IMR-90 (cell line): Measurements from ENCODE around the gene PCP4. TPM values are rescaled to one million over a fixed set of nuclear protein-coding genes. Genes with fewer than 3 reads are reported as not detected.

ENCODE experiments used
- ATAC-seq: fragments of 200-7000 bp; cut with Tn5 transposase; 2 replicates; pipeline ENCODE4 v1.9.1; 2020; ENCODE audit warnings: low read depth, mild to moderate bottlenecking, moderate library complexity
- BruUV-seq: library from RNA; stranded (reverse); fragments of 400-500 nt; replicated peaks from 2 replicates; lab custom pipeline; 2021; lab: Mats Ljungman, UMichigan
- CTCF ChIA-PET: fragments of 300-600 bp; formaldehyde crosslinking; extraction: SDS; loops from one replicate; lab custom pipeline; 2021; ENCODE audit warnings: antibody characterized with exemption; lab: Yijun Ruan, JAX
- POLR2A ChIA-PET: fragments of 300-600 bp; sonication (Branson Sonifier 250); formaldehyde crosslinking; loops from one replicate; lab custom pipeline; 2022; ENCODE audit warnings: antibody characterized with exemption; ENCODE audit not compliant: unreplicated experiment; lab: Charles Lee
- DNase-seq: peaks from one replicate; pipeline ENCODE4 v3.0.0; 2013
- H2AFZ ChIP-seq: replicated peaks from 2 replicates; pipeline ENCODE3; 2013; ENCODE audit warnings: low read length, mild to moderate bottlenecking; ENCODE audit not compliant: poor library complexity
- H2AK5ac ChIP-seq: 2 replicates; pipeline ENCODE4 v1.6.1; 2013; ENCODE audit warnings: low read depth, low read length, inconsistent platforms
- H2AK9ac ChIP-seq: replicated peaks from 2 replicates; pipeline ENCODE3; 2013; ENCODE audit warnings: mild to moderate bottlenecking, low read depth, low read length, moderate library complexity; ENCODE audit not compliant: poor library complexity
- H2BK120ac ChIP-seq: 2 replicates; pipeline ENCODE4 v1.6.1; 2013; ENCODE audit warnings: low read depth, low read length, inconsistent platforms
- H2BK15ac ChIP-seq: 3 replicates; pipeline ENCODE4 v1.6.1; 2013; ENCODE audit warnings: low read depth, low read length, inconsistent platforms
- H2BK20ac ChIP-seq: 2 replicates; pipeline ENCODE4 v1.6.1; 2013; ENCODE audit warnings: low read depth, mild to moderate bottlenecking, inconsistent platforms, low read length, moderate library complexity
- H2BK5ac ChIP-seq: 2 replicates; pipeline ENCODE4 v1.6.1; 2013; ENCODE audit warnings: mild to moderate bottlenecking, low read depth, low read length, inconsistent platforms; ENCODE audit not compliant: poor library complexity, severe bottlenecking
- H3K14ac ChIP-seq: replicated peaks from 2 replicates; pipeline ENCODE4 v1.6.1; 2013; ENCODE audit warnings: low read depth, low read length, inconsistent platforms
- H3K18ac ChIP-seq: 2 replicates; pipeline ENCODE4 v1.6.1; 2013; ENCODE audit warnings: low read depth, low read length, control low read depth
- H3K23ac ChIP-seq: 2 replicates; pipeline ENCODE4 v1.6.1; 2013; ENCODE audit warnings: low read depth, low read length, inconsistent platforms
- H3K27ac ChIP-seq: 2 replicates; pipeline ENCODE4 v1.5.1; 2013; ENCODE audit warnings: mild to moderate bottlenecking, control low read depth, low read length; ENCODE audit not compliant: insufficient read depth
- H3K27me3 ChIP-seq: 2 replicates; pipeline ENCODE4 v1.6.1; 2013; ENCODE audit warnings: low read length; ENCODE audit not compliant: control insufficient read depth, insufficient read depth
- H3K36me3 ChIP-seq: 2 replicates; pipeline ENCODE4 v1.6.1; 2013; ENCODE audit warnings: low read length, mixed read lengths; ENCODE audit not compliant: control insufficient read depth, insufficient read depth
- H3K4ac ChIP-seq: 2 replicates; pipeline ENCODE4 v1.6.1; 2013; ENCODE audit warnings: low read depth, low read length, inconsistent platforms
- H3K4me1 ChIP-seq: 2 replicates; pipeline ENCODE4 v1.6.1; 2013; ENCODE audit warnings: low read length, mixed read lengths; ENCODE audit not compliant: control insufficient read depth, insufficient read depth
- H3K4me2 ChIP-seq: 2 replicates; pipeline ENCODE4 v1.6.1; 2013; ENCODE audit warnings: low read depth, mild to moderate bottlenecking, control low read depth, low read length, moderate library complexity
- H3K4me3 ChIP-seq: 2 replicates; pipeline ENCODE4 v1.5.1; 2013; ENCODE audit warnings: low read depth, mild to moderate bottlenecking, control low read depth, low read length, moderate library complexity; ENCODE audit not compliant: insufficient read depth
- H3K56ac ChIP-seq: 2 replicates; pipeline ENCODE4 v1.6.1; 2013; ENCODE audit warnings: low read length, inconsistent platforms; ENCODE audit not compliant: insufficient read depth; ENCODE audit errors: extremely low read depth
- H3K79me1 ChIP-seq, 2 experiments: 2 replicates each; pipeline ENCODE4 v1.6.1; 2013; ENCODE audit warnings: low read length in 2 of 2, inconsistent platforms in 1 of 2, low read depth in 1 of 2
- H3K9ac ChIP-seq: 2 replicates; pipeline ENCODE4 v1.6.1; 2013; ENCODE audit warnings: low read depth, low read length, control low read depth
- H3K9me1 ChIP-seq: 2 replicates; pipeline ENCODE4 v1.6.1; 2013; ENCODE audit warnings: low read length, inconsistent platforms; ENCODE audit not compliant: insufficient read depth
- H3K9me3 ChIP-seq: 2 replicates; pipeline ENCODE4 v1.6.1; 2013; ENCODE audit warnings: low read length; ENCODE audit not compliant: control insufficient read depth, insufficient read depth
- H4K20me1 ChIP-seq: 2 replicates; pipeline ENCODE4 v1.6.1; 2013; ENCODE audit warnings: low read length, inconsistent platforms; ENCODE audit not compliant: insufficient read depth
- H4K5ac ChIP-seq: 2 replicates; pipeline ENCODE4 v1.6.1; 2013; ENCODE audit warnings: mild to moderate bottlenecking, low read depth, low read length, control low read depth
- H4K8ac ChIP-seq, 2 experiments: 2 replicates each; pipeline ENCODE4 v1.6.1; 2013; ENCODE audit warnings: low read depth in 2 of 2, low read length in 2 of 2, control low read depth in 1 of 2, inconsistent platforms in 1 of 2
- H4K91ac ChIP-seq: 2 replicates; pipeline ENCODE4 v1.6.1; 2013; ENCODE audit warnings: low read depth, low read length, inconsistent platforms; ENCODE audit not compliant: insufficient read depth
- BHLHE40 ChIP-seq: fragments of 150-350 bp; IDR thresholded peaks from 2 replicates; pipeline ENCODE4 v1.6.1; 2016; ENCODE audit warnings: mild to moderate bottlenecking, low read depth, low read length
- CHD1 ChIP-seq: IDR thresholded peaks from 2 replicates; pipeline ENCODE4 v1.6.1; 2012; ENCODE audit warnings: low read depth, low read length, improper control_type of control experiment
- FOS ChIP-seq: fragments of 150-350 bp; IDR thresholded peaks from 2 replicates; pipeline ENCODE4 v1.6.1; 2016; ENCODE audit warnings: low read depth, low read length
- MAFK ChIP-seq: IDR thresholded peaks from 2 replicates; pipeline ENCODE4 v1.6.1; 2012; ENCODE audit warnings: low read depth, low read length, improper control_type of control experiment
- MAZ ChIP-seq: IDR thresholded peaks from 2 replicates; pipeline ENCODE4 v1.6.1; 2012; ENCODE audit warnings: low read depth, mild to moderate bottlenecking, low read length, improper control_type of control experiment, moderate library complexity, borderline replicate concordance
- NFE2L2 ChIP-seq: fragments of 150-350 bp; IDR thresholded peaks from 2 replicates; pipeline ENCODE4 v1.6.1; 2016; ENCODE audit warnings: low read depth, mild to moderate bottlenecking, low read length
- RFX5 ChIP-seq: IDR thresholded peaks from 2 replicates; pipeline ENCODE4 v1.8.0; 2012; ENCODE audit warnings: low read depth, mild to moderate bottlenecking, low read length, moderate library complexity
- SMC3 ChIP-seq: fragments of 150-350 bp; IDR thresholded peaks from 2 replicates; pipeline ENCODE4 v1.6.1; 2016; ENCODE audit warnings: low read depth, mild to moderate bottlenecking, antibody characterized with exemption, low read length, moderate library complexity
- WGBS, 2 experiments: methylation state at CpG; one replicate each; pipeline versions ENCODE4 v1.1.5 to v1.1.7; 2013; ENCODE audit warnings: missing lambda C conversion rate in 2 of 2; ENCODE audit not compliant: insufficient read length in 1 of 2; ENCODE audit errors: extremely low coverage in 2 of 2; 5-methylcytosine and 5-hydroxymethylcytosine counted together
- dilution Hi-C: fragments of 300-500 bp; cut with HindIII; formaldehyde crosslinking; loops from one replicate; pipeline ENCODE4 v1.14.3; 2018; ENCODE audit warnings: low sequenced_read_pairs; ENCODE audit not compliant: unreplicated experiment
- in situ Hi-C: fragments of 300-500 bp; cut with MboI; formaldehyde crosslinking; loops from 3 replicates; pipeline ENCODE4 v1.14.3; 2019; ENCODE audit warnings: low sequenced_read_pairs, inconsistent platforms, mixed read lengths
- intact Hi-C: fragments of 100-400 bp; cut with micrococcal nuclease; formaldehyde crosslinking; loops from 2 replicates; pipeline ENCODE4 v1.10.0; 2022
- polyA plus RNA-seq, 3 experiments: library from polyadenylated mRNA; depleted of rRNA; stranded (reverse); fragments of >200 nt; gene quantifications; 2 replicates each; pipeline ENCODE4 v1.2.3, GENCODE V29; 2012; ENCODE audit warnings: low replicate concordance in 1 of 3
- total RNA-seq: library from RNA; depleted of rRNA; stranded (reverse); fragments of >200 nt; gene quantifications from 2 replicates; pipeline ENCODE4 v1.2.3, GENCODE V29; 2012
- TF ChIP-seq, protein P1 (sequence below): fragments of 150-350 bp; IDR thresholded peaks from 2 replicates; pipeline ENCODE4 v1.6.1; 2017; ENCODE audit warnings: mild to moderate bottlenecking, antibody characterized with exemption, low read length, low read depth
- TF ChIP-seq, protein P2 (sequence below): conservative IDR thresholded peaks from 2 replicates; pipeline ENCODE4 v1.5.1; 2012; ENCODE audit warnings: mild to moderate bottlenecking, low read depth, low read length, improper control_type of control experiment
- TF ChIP-seq, protein P3 (sequence below): fragments of 150-350 bp; IDR thresholded peaks from 2 replicates; pipeline ENCODE4 v1.6.1; 2016; ENCODE audit warnings: low read depth, mild to moderate bottlenecking, low read length, moderate library complexity, borderline replicate concordance

The PCP4 gene
- total and polyA plus RNA-seq, 2 of the 4 experiments (the other 2 are of a cell fraction) = not detected

DNA sequence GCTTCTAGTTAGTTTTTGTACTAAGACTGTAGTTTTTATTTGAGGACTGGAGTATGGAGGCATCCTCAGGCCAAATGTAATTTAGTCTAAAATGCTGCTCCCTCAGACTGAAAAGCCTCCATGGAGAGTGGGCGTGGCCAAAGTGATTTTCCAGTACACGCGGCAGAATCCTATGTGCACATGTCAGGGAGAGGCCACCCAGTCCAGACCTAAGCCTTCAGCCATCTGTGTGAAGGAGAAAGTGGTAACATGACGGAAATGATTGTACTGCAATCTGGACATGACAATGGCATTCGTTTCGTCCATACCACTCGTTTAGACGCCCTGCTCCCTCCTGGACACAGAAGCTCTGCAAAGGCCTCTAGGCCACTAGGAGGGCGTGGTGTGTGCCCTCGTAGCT is 56.2 kb downstream of the PCP4 start:
- H2BK120ac ChIP-seq = no peak overlapping the region
- H3K9me1 ChIP-seq = no peaks in the 10 kb centered on the region
- H4K8ac ChIP-seq = no peak overlapping the region
- no peak overlapping the region for H2AK9ac ChIP-seq
- ChIA-PET CTCF (no interaction called here), POLR2A (no interaction called here)
- no peaks in the 10 kb centered on the region for H4K20me1 ChIP-seq
- dilution Hi-C loops = no loop called here
- H3K56ac ChIP-seq = no peak overlapping the region
- H3K4me2 ChIP-seq = no peak overlapping the region
- no CpG with 5 or more reads among the region's 10 CpGs for WGBS, 2 experiments
- intact Hi-C loops = no loop called here
- no peak for ATAC-seq
- no peak overlapping the region for H3K4ac ChIP-seq
- H2AK5ac ChIP-seq = no peak overlapping the region
- no peak overlapping the region for H2BK15ac ChIP-seq
- no peak overlapping the region for H3K27ac ChIP-seq
- no peak overlapping the region for H3K23ac ChIP-seq
- no peaks in the 10 kb centered on the region for H3K79me1 ChIP-seq
- in situ Hi-C loops = no loop called here
- H4K91ac ChIP-seq = no peak overlapping the region
- no peak overlapping the region for H2BK5ac ChIP-seq
- H3K4me3 ChIP-seq = no peak overlapping the region
- H2AFZ ChIP-seq = no peak overlapping the region
- H2BK20ac ChIP-seq = no peak overlapping the region
- no peak for DNase-seq
- H4K5ac ChIP-seq = no peak overlapping the region
- TF ChIP-seq, protein P1, sequence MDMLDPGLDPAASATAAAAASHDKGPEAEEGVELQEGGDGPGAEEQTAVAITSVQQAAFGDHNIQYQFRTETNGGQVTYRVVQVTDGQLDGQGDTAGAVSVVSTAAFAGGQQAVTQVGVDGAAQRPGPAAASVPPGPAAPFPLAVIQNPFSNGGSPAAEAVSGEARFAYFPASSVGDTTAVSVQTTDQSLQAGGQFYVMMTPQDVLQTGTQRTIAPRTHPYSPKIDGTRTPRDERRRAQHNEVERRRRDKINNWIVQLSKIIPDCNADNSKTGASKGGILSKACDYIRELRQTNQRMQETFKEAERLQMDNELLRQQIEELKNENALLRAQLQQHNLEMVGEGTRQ = no peak
- TF ChIP-seq SMC3 (no peak), BHLHE40 (no peak), RFX5 (no peak), MAFK (no peak), MAZ (no peak), NFE2L2 (no peak), FOS (no peak), CHD1 (no peak)
- TF ChIP-seq, protein P2, sequence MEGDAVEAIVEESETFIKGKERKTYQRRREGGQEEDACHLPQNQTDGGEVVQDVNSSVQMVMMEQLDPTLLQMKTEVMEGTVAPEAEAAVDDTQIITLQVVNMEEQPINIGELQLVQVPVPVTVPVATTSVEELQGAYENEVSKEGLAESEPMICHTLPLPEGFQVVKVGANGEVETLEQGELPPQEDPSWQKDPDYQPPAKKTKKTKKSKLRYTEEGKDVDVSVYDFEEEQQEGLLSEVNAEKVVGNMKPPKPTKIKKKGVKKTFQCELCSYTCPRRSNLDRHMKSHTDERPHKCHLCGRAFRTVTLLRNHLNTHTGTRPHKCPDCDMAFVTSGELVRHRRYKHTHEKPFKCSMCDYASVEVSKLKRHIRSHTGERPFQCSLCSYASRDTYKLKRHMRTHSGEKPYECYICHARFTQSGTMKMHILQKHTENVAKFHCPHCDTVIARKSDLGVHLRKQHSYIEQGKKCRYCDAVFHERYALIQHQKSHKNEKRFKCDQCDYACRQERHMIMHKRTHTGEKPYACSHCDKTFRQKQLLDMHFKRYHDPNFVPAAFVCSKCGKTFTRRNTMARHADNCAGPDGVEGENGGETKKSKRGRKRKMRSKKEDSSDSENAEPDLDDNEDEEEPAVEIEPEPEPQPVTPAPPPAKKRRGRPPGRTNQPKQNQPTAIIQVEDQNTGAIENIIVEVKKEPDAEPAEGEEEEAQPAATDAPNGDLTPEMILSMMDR = no peak
- TF ChIP-seq, protein P3, sequence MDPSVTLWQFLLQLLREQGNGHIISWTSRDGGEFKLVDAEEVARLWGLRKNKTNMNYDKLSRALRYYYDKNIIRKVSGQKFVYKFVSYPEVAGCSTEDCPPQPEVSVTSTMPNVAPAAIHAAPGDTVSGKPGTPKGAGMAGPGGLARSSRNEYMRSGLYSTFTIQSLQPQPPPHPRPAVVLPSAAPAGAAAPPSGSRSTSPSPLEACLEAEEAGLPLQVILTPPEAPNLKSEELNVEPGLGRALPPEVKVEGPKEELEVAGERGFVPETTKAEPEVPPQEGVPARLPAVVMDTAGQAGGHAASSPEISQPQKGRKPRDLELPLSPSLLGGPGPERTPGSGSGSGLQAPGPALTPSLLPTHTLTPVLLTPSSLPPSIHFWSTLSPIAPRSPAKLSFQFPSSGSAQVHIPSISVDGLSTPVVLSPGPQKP = no peak
- H3K9me3 ChIP-seq = peaks cover 39% of the 10 kb centered on the region
- H3K36me3 ChIP-seq = no peaks in the 10 kb centered on the region
- no TSS peak for BruUV-seq
- H3K18ac ChIP-seq = no peak overlapping the region
- no peak overlapping the region for H3K9ac ChIP-seq
- no peaks in the 10 kb centered on the region for H3K4me1 ChIP-seq
- H3K27me3 ChIP-seq = no peaks in the 10 kb centered on the region
- H3K14ac ChIP-seq = no peak overlapping the region
